Bronchial epithelial cell (primary cell): ENCODE results near the gene MS4A14. TPM values are rescaled to one million over a fixed set of nuclear protein-coding genes. Genes with fewer than 3 reads are reported as not detected.
A peak's percentile ranks its signal among the peaks of the same experiment; 100 is the strongest.

Experiments
- DNase-seq: peaks from one replicate; pipeline ENCODE4 v3.0.0-alpha.2; 2010; ENCODE audit warnings: low read depth
- FAIRE-seq: peaks from 2 replicates; lab custom pipeline; 2011; peaks lifted over from hg19 to GRCh38; lab: Jason Lieb, UNC
- H3K27me3 ChIP-seq: 2 replicates; pipeline ENCODE4 v1.5.1; 2011; ENCODE audit warnings: low read length; ENCODE audit not compliant: control insufficient read depth, insufficient read depth
- H3K36me3 ChIP-seq: 2 replicates; pipeline ENCODE4 v1.5.1; 2011; ENCODE audit warnings: low read length; ENCODE audit not compliant: control insufficient read depth, insufficient read depth
- H3K4me3 ChIP-seq: 2 replicates; pipeline ENCODE4 v1.5.1; 2011; ENCODE audit warnings: mild to moderate bottlenecking, low read depth, low read length, control low read depth
- CTCF ChIP-seq: IDR thresholded peaks from 2 replicates; pipeline ENCODE4 v1.5.1; 2011; ENCODE audit warnings: mild to moderate bottlenecking, moderate library complexity, low read length, control low read depth, inconsistent platforms; ENCODE audit not compliant: insufficient read depth, severe bottlenecking
- total RNA-seq: library from RNA; depleted of rRNA; stranded (reverse); fragments of >200 nt; gene quantifications from 2 replicates; pipeline ENCODE4 v1.2.1, GENCODE V29; 2014

The MS4A14 gene
- total RNA-seq, 1 donor from 2014 or later = not detected

DNA sequence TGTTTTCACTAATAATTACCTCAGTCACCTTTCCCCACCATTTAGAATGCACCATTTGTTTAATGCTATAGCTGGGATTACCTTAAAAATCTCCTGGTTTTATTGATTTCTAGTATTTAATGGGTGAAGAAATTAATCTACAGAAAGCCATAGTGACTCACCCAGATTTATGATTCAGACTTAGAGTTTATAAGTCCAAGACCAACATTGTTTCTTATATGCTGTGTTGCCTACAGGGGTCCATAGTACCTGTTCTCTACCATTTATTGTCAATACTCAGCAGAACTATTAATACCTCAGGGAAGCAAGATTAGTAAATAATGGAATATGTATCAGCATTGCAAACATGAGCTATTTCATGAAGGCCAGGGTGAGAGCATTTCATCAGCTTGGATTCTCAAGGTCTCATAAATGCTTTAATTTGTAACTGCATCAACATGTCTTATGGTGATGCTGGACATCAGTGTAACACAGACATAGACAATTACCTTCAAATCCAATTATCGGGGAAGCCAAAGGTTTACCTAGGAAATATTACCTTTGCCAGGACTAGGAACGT, 25.9 kb upstream of the MS4A14 start:
- Histone ChIP-seq H3K27me3 (no peaks in the 10 kb centered on the region), H3K4me3 (no peak overlapping the region), H3K36me3 (no peaks in the 10 kb centered on the region)
- no peak for TF ChIP-seq CTCF
- peak; percentile 66 for DNase-seq
- no peak for FAIRE-seq

DNA sequence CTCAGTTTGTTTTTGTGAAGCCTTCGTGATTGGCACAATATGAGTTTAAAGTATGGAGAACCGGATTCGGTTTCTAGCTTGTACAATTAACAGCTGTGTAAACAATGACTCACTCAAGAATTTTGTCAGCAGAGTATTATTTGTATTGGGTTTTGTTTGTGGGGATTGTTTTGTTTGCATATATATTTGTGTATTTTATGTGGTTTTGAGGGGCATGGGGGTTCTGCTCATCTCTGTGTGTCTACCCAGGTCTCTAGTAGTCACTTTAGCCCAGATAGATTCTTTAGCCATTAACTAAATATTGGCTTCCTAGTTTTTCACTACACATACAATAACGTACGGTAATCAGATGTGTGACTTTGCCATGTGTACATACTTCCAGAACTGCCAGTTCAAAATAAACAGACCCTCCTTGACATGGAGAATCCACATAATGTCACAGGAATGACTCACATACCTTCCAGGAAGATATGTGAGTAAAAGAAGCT, 25.4 kb upstream of the MS4A14 start:
- no peak for FAIRE-seq

GRCh38 chr11:60371386-60371785, 24.9 kb upstream of the MS4A14 start:
- Histone ChIP-seq H3K4me3 (no peak overlapping the region), H3K36me3 (no peaks in the 10 kb centered on the region), H3K27me3 (no peaks in the 10 kb centered on the region)
- FAIRE-seq (no peak), DNase-seq (no peak)
- no peak for TF ChIP-seq CTCF

More for the DNA sequence above, 25.4 kb upstream of the MS4A14 start:
- Histone ChIP-seq H3K4me3 (no peak overlapping the region), H3K27me3 (no peaks in the 10 kb centered on the region), H3K36me3 (no peaks in the 10 kb centered on the region)
- peak; percentile 85 for DNase-seq
- no peak for TF ChIP-seq CTCF

GRCh38 chr11:60371854-60372253, 24.4 kb upstream of the MS4A14 start:
- Histone ChIP-seq H3K27me3 (no peaks in the 10 kb centered on the region), H3K36me3 (no peaks in the 10 kb centered on the region), H3K4me3 (no peak overlapping the region)
- TF ChIP-seq CTCF = no peak
- DNase-seq (no peak), FAIRE-seq (no peak)

DNA sequence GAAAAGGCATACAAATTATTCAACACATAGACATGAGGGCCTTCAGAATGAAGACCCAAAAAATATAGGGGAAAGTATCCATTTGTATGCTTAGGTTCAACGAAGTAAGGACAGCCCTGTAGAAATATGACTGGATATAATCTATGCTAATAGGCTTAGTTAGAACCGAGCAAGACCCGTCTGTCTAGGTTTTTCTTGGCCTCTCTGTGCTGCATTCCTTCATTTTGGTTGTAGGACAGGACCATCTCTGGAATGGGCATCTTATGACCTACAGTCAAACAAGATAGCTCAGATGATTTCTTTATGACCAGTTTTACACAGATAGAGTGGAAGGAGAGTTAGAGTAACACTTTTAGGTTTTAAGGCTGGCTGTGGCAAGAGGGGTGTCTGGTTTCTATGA, 23.5 kb upstream of the MS4A14 start:
- H3K27me3 ChIP-seq = no peaks in the 10 kb centered on the region
- H3K36me3 ChIP-seq = no peaks in the 10 kb centered on the region
- H3K4me3 ChIP-seq = no peak overlapping the region
- DNase-seq (no peak), FAIRE-seq (no peak)
- TF ChIP-seq CTCF = no peak

- Histone ChIP-seq H3K36me3 (no peaks in the 10 kb centered on the region), H3K27me3 (no peaks in the 10 kb centered on the region), H3K4me3 (no peak overlapping the region)
- FAIRE-seq (no peak), DNase-seq (no peak)
- TF ChIP-seq CTCF = no peak
These were observed 20.9 kb upstream of the MS4A14 start for GRCh38 chr11:60375316-60375715.
